Epithelial cell of proximal tubule (primary cell): ENCODE measurements around the gene MAPKBP1. TPM values are rescaled to one million over a fixed set of nuclear protein-coding genes. Genes with fewer than 3 reads are reported as not detected.

Source experiments
- DNase-seq: peaks from one replicate; pipeline ENCODE4 v3.0.0-alpha.2; 2011; ENCODE audit warnings: low read depth
- H3K4me3 ChIP-seq: 2 replicates; pipeline ENCODE4 v1.5.1; 2011; ENCODE audit warnings: low read depth, mild to moderate bottlenecking, low read length
- CTCF ChIP-seq: conservative IDR thresholded peaks from 2 replicates; pipeline ENCODE4 v1.5.1; 2012; ENCODE audit warnings: low read depth, mild to moderate bottlenecking, low read length
- total RNA-seq: library from RNA; depleted of rRNA; stranded (reverse); fragments of >200 nt; gene quantifications from 2 replicates; pipeline ENCODE4 v1.2.3, GENCODE V29; 2015

The MAPKBP1 gene
- total RNA-seq, 1 donor from 2014 or later: 14.4 TPM

GRCh38 chr15:41832875-41833274, 58.6 kb downstream of the MAPKBP1 start:
- no peak for DNase-seq
- no peak for TF ChIP-seq CTCF
- no peak overlapping the region for H3K4me3 ChIP-seq

GRCh38 chr15:41834096-41834495, 59.8 kb downstream of the MAPKBP1 start:
- no peak for TF ChIP-seq CTCF
- H3K4me3 ChIP-seq: no peak overlapping the region
- no peak for DNase-seq

GRCh38 chr15:41836073-41836472, 61.8 kb downstream of the MAPKBP1 start:
- H3K4me3 ChIP-seq: no peak overlapping the region
- TF ChIP-seq CTCF: no peak
- DNase-seq: no peak

- TF ChIP-seq CTCF: no peak
- DNase-seq: no peak
- H3K4me3 ChIP-seq: no peak overlapping the region
Observed at GRCh38 chr15:41836713-41837454, 62.6 kb downstream of the MAPKBP1 start.

GRCh38 chr15:41838400-41838897, 64.2 kb downstream of the MAPKBP1 start, which contains the start of gene PLA2G4B:
Gene PLA2G4B (plus strand): TSS chr15:41838847. CDS start chr15:41838914, 67 bp downstream.
- TF ChIP-seq CTCF: no peak
- no peak within 1 kb of the TSS for H3K4me3 ChIP-seq
- DNase-seq: no peak

GRCh38 chr15:41839781-41840491, 65.7 kb downstream of the MAPKBP1 start:
- no peak overlapping the region for H3K4me3 ChIP-seq
- no peak for DNase-seq
- no peak for TF ChIP-seq CTCF

GRCh38 chr15:41840673-41841072, 66.4 kb downstream of the MAPKBP1 start:
- no peak for TF ChIP-seq CTCF
- no peak overlapping the region for H3K4me3 ChIP-seq
- no peak for DNase-seq
